Natural killer cell (primary cell): ENCODE data around the gene MCOLN2. TPM values are rescaled to one million over a fixed set of nuclear protein-coding genes. Genes with fewer than 3 reads are reported as not detected.
A peak's percentile ranks its signal among the peaks of the same experiment; 100 is the strongest.

Source experiments
- ATAC-seq, 3 donors: fragments of 150-1000 bp in 2 of 3; fragments of 200-7000 bp in 1 of 3; cut with Tn5 transposase; 1 replicate in 1 of 3; 2 replicates in 2 of 3; pipeline ENCODE4 v1.10.0; 2021; ENCODE audit warnings: mild to moderate bottlenecking in 2 of 3, moderate library complexity in 2 of 3
- DNase-seq, 2 donors: peaks; one replicate each; pipeline versions ENCODE4 v3.0.0 to v3.0.0-alpha.2; 2013 to 2021; ENCODE audit warnings: mixed read lengths in 1 of 2
- H3K27ac ChIP-seq: one replicate; pipeline ENCODE4 v1.5.1; 2013; ENCODE audit warnings: mild to moderate bottlenecking, low read length
- H3K27me3 ChIP-seq: one replicate; pipeline ENCODE4 v1.6.1; 2013; ENCODE audit warnings: low read length; ENCODE audit not compliant: control insufficient read depth, insufficient read depth
- H3K36me3 ChIP-seq: one replicate; pipeline ENCODE4 v1.6.1; 2013; ENCODE audit warnings: low read length; ENCODE audit not compliant: control insufficient read depth, insufficient read depth
- H3K4me1 ChIP-seq: one replicate; pipeline ENCODE4 v1.6.1; 2013; ENCODE audit warnings: low read length; ENCODE audit not compliant: control insufficient read depth, insufficient read depth
- H3K4me3 ChIP-seq: one replicate; pipeline ENCODE4 v1.5.1; 2013; ENCODE audit warnings: low read length
- H3K9me3 ChIP-seq: one replicate; pipeline ENCODE4 v1.6.1; 2013; ENCODE audit warnings: low read length; ENCODE audit not compliant: control insufficient read depth, insufficient read depth
- H3K27ac Mint-ChIP-seq, 2 donors: one replicate each; pipeline ENCODE4 v1.8.0; 2022; ENCODE audit warnings: mild to moderate bottlenecking in 2 of 2, mixed read lengths in 2 of 2, moderate library complexity in 1 of 2
- H3K27me3 Mint-ChIP-seq, 2 donors: one replicate each; pipeline ENCODE4 v1.8.0; 2022; ENCODE audit warnings: low read depth in 2 of 2, mixed read lengths in 2 of 2
- H3K36me3 Mint-ChIP-seq: one replicate; pipeline ENCODE4 v1.8.0; 2022; ENCODE audit warnings: mixed read lengths
- H3K4me1 Mint-ChIP-seq, 2 donors: one replicate each; pipeline ENCODE4 v1.8.0; 2022; ENCODE audit warnings: mixed read lengths in 2 of 2
- H3K4me3 Mint-ChIP-seq: one replicate; pipeline ENCODE4 v1.8.0; 2022; ENCODE audit warnings: mild to moderate bottlenecking, moderate library complexity, mixed read lengths
- H3K9me3 Mint-ChIP-seq, 2 donors: one replicate each; pipeline ENCODE4 v1.8.0; 2022; ENCODE audit warnings: mixed read lengths in 2 of 2
- CTCF ChIP-seq: fragments of 200-600 bp; IDR thresholded peaks from one replicate; pipeline ENCODE4 v1.8.0; 2022; ENCODE audit warnings: antibody characterized with exemption
- WGBS: methylation state at CpG from one replicate; pipeline ENCODE4 v1.1.7; 2013; ENCODE audit warnings: missing lambda C conversion rate; ENCODE audit not compliant: insufficient coverage; 5-methylcytosine and 5-hydroxymethylcytosine counted together
- intact Hi-C: fragments of 100-400 bp; cut with micrococcal nuclease; formaldehyde crosslinking; loops from one replicate; pipeline ENCODE4 v1.14.2; 2022
- total RNA-seq, 4 donors: library from RNA; stranded (reverse); fragments of 120-200 nt in 1 of 4; gene quantifications; one replicate each; pipeline versions ENCODE4 v1.2.3 to v1.2.4, GENCODE V29; 2013 to 2022

MCOLN2 gene
- total RNA-seq, 3 donors from 2014 or later (not counting 1 experiment from before 2014, with no cell fraction given), result 0.84 to 23.9 (median 3.8) TPM

GRCh38 chr1:84936116-84936810, 60.6 kb downstream of the MCOLN2 start:
- H3K36me3 Mint-ChIP-seq, result no peaks in the 10 kb centered on the region
- H3K27ac Mint-ChIP-seq, result no peak overlapping the region

GRCh38 chr1:84933011-84933611, 63.8 kb downstream of the MCOLN2 start:
- Mint-ChIP-seq H3K4me3 (no peak overlapping the region), H3K27ac (no peak overlapping the region), H3K36me3 (no peaks in the 10 kb centered on the region), H3K4me1 (no peaks in the 10 kb centered on the region), H3K9me3 (no peaks in the 10 kb centered on the region), H3K27me3 (peaks cover 10 to 11% of the 10 kb centered on the region in 2 donors)
- DNase-seq, result no peak
- H3K4me3 ChIP-seq, result no peak overlapping the region
- no peak for ATAC-seq
- intact Hi-C loops, result loop anchor here (10.0 kb wide), 1 partner anchor 1028 kb away; no protein-coding TSS in a partner anchor
- H3K4me1 ChIP-seq, result peaks cover 3% of the 10 kb centered on the region
- no peaks in the 10 kb centered on the region for H3K27me3 ChIP-seq
- TF ChIP-seq CTCF, result no peak
- H3K36me3 ChIP-seq, result no peaks in the 10 kb centered on the region
- no peak overlapping the region for H3K27ac ChIP-seq
- WGBS, result 94% methylated on average over 5 of the region's 7 CpGs
- H3K9me3 ChIP-seq, result no peaks in the 10 kb centered on the region

More at GRCh38 chr1:84936116-84936810, 60.6 kb downstream of the MCOLN2 start:
- intact Hi-C loops, result loop anchor here (10.0 kb wide), 1 partner anchor 1031 kb away; no protein-coding TSS in a partner anchor
- H3K4me1 Mint-ChIP-seq, result no peaks in the 10 kb centered on the region
- peak in 1 of 2 donors; percentile 83 for DNase-seq
- Histone ChIP-seq H3K4me3 (no peak overlapping the region), H3K9me3 (no peaks in the 10 kb centered on the region), H3K36me3 (no peaks in the 10 kb centered on the region), H3K27me3 (no peaks in the 10 kb centered on the region), H3K27ac (no peak overlapping the region), H3K4me1 (peaks cover 3% of the 10 kb centered on the region)
- WGBS, result 11% methylated on average over 5 of the region's 5 CpGs
- no peak overlapping the region for H3K4me3 Mint-ChIP-seq
- TF ChIP-seq CTCF, result peak; percentile 95
- H3K9me3 Mint-ChIP-seq, result no peaks in the 10 kb centered on the region
- H3K27me3 Mint-ChIP-seq, result peaks cover 0 to 2% of the 10 kb centered on the region in 2 donors
- peak; percentile 78 to 86 (median 84) for ATAC-seq

GRCh38 chr1:84930831-84931230, 66.1 kb downstream of the MCOLN2 start:
- Histone ChIP-seq H3K36me3 (no peaks in the 10 kb centered on the region), H3K9me3 (no peaks in the 10 kb centered on the region), H3K4me1 (no peaks in the 10 kb centered on the region), H3K27me3 (no peaks in the 10 kb centered on the region), H3K27ac (no peak overlapping the region), H3K4me3 (no peak overlapping the region)
- Mint-ChIP-seq H3K4me1 (no peaks in the 10 kb centered on the region), H3K36me3 (no peaks in the 10 kb centered on the region), H3K27me3 (peaks cover 11 to 14% of the 10 kb centered on the region in 2 donors), H3K27ac (no peak overlapping the region), H3K4me3 (no peak overlapping the region), H3K9me3 (no peaks in the 10 kb centered on the region)
- ATAC-seq (no peak), DNase-seq (no peak)
- WGBS, result 100% methylated on average over 1 of the region's 2 CpGs
- no peak for TF ChIP-seq CTCF
- intact Hi-C loops, result loop anchor here (10.0 kb wide), 1 partner anchor 1026 kb away; no protein-coding TSS in a partner anchor
